DOHH2 (cell line): ENCODE data around the gene RELN.

ENCODE experiments used
- H3F3A ChIP-seq: fragments of 200-600 bp; sonication (generic), shearing (Covaris generic); 2 replicates; pipeline ENCODE4 v1.6.0; 2016; ENCODE audit warnings: antibody characterized with exemption, mild to moderate bottlenecking; ENCODE audit not compliant: control insufficient read depth, insufficient read depth
- H3K27ac ChIP-seq: fragments of 200-600 bp; sonication (generic); 2 replicates; pipeline ENCODE4 v1.5.1; 2014; ENCODE audit warnings: low read depth, mild to moderate bottlenecking, low read length, moderate library complexity
- H3K27me3 ChIP-seq: fragments of 200-600 bp; sonication (generic); 2 replicates; pipeline ENCODE4 v1.6.1; 2014; ENCODE audit warnings: mild to moderate bottlenecking, low read length, mixed read lengths; ENCODE audit not compliant: control insufficient read depth
- H3K36me3 ChIP-seq: fragments of 200-600 bp; sonication (generic); 2 replicates; pipeline ENCODE4 v1.6.1; 2014; ENCODE audit warnings: mild to moderate bottlenecking, low read length, moderate library complexity, mixed read lengths; ENCODE audit not compliant: control insufficient read depth
- H3K4me1 ChIP-seq: fragments of 200-600 bp; sonication (generic); 2 replicates; pipeline ENCODE4 v1.6.1; 2014; ENCODE audit warnings: mild to moderate bottlenecking, low read length, mixed read lengths; ENCODE audit not compliant: control insufficient read depth
- H3K4me2 ChIP-seq: fragments of 200-600 bp; sonication (generic); 2 replicates; pipeline ENCODE4 v1.6.0; 2014; ENCODE audit warnings: mild to moderate bottlenecking, low read length, moderate library complexity
- H3K4me3 ChIP-seq: fragments of 200-600 bp; sonication (generic); 2 replicates; pipeline ENCODE4 v1.5.1; 2014; ENCODE audit warnings: mild to moderate bottlenecking, low read length, mixed read lengths
- H3K79me2 ChIP-seq: fragments of 200-600 bp; sonication (generic); 2 replicates; pipeline ENCODE4 v1.6.1; 2014; ENCODE audit warnings: mild to moderate bottlenecking, low read length, mixed read lengths; ENCODE audit not compliant: control insufficient read depth
- H3K9me2 ChIP-seq: fragments of 200-600 bp; sonication (generic); replicated peaks from 2 replicates; pipeline ENCODE4 v1.6.1; 2014; ENCODE audit warnings: mild to moderate bottlenecking, low read length, mixed read lengths; ENCODE audit not compliant: control insufficient read depth
- H3K9me3 ChIP-seq: fragments of 200-600 bp; sonication (generic); 2 replicates; pipeline ENCODE4 v1.6.1; 2014; ENCODE audit warnings: antibody characterized with exemption, low read length, mixed read lengths; ENCODE audit not compliant: control insufficient read depth, insufficient read depth
- H4K20me1 ChIP-seq: fragments of 200-600 bp; sonication (generic); 2 replicates; pipeline ENCODE4 v1.6.0; 2014; ENCODE audit warnings: low read depth, mild to moderate bottlenecking, antibody characterized with exemption, low read length, moderate library complexity; ENCODE audit not compliant: control insufficient read depth, insufficient read depth
- EZH2phosphoT487 ChIP-seq: fragments of 200-600 bp; sonication (generic); IDR thresholded peaks from 2 replicates; pipeline ENCODE4 v1.6.1; 2017; ENCODE audit warnings: borderline replicate concordance, mild to moderate bottlenecking, antibody characterized with exemption, low read length, moderate library complexity, mixed read lengths
- TF ChIP-seq, protein P1 (sequence below): fragments of 200-600 bp; sonication (generic); IDR thresholded peaks from one replicate; pipeline ENCODE4 v1.5.1; 2014; ENCODE audit warnings: antibody characterized with exemption, mild to moderate bottlenecking, low read depth, low read length; ENCODE audit not compliant: poor library complexity, severe bottlenecking

RELN gene

DNA sequence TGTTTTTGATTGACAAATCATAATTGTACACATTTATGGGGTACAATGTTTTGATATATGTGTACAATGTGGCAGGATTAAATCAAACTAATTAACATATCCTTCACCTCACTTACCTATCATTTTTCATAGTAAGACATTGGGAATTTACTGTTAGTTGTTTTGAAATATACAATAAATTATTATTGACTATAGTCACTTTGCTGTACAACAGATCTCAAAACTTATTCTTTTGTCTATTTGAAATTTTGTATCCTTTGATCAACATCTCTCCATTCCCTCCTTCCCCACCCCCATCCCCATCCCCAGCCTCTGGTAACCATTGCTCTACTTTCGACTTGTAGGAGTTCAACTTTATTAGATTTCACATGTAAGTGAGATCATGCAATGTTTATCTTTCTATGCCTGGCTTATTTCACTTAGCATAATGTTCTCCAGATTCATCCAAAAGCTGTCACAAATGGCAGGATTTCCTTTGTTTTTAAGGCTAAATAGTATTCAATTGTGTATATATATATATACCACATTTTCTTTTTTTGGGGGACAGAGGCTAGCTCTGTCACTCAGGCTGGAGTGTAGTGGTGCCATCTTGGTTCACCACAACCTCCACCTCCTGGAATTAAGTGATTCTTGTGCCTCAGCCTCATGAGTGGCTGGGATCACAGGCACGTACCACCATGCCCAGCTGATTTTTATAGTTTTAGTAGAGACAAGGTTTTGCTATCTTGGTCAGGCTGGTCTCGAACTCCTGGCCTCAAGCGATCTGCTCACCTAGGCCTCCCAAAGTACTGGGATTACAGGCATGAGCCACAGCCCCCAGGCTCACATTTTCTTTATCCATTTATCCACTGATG is 520.1 kb downstream of the RELN start:
- H3K4me2 ChIP-seq = no peak overlapping the region
- H3K4me3 ChIP-seq = no peak overlapping the region
- no peaks in the 10 kb centered on the region for H3F3A ChIP-seq
- H3K36me3 ChIP-seq = no peaks in the 10 kb centered on the region
- H3K4me1 ChIP-seq = no peaks in the 10 kb centered on the region
- TF ChIP-seq, protein P1, sequence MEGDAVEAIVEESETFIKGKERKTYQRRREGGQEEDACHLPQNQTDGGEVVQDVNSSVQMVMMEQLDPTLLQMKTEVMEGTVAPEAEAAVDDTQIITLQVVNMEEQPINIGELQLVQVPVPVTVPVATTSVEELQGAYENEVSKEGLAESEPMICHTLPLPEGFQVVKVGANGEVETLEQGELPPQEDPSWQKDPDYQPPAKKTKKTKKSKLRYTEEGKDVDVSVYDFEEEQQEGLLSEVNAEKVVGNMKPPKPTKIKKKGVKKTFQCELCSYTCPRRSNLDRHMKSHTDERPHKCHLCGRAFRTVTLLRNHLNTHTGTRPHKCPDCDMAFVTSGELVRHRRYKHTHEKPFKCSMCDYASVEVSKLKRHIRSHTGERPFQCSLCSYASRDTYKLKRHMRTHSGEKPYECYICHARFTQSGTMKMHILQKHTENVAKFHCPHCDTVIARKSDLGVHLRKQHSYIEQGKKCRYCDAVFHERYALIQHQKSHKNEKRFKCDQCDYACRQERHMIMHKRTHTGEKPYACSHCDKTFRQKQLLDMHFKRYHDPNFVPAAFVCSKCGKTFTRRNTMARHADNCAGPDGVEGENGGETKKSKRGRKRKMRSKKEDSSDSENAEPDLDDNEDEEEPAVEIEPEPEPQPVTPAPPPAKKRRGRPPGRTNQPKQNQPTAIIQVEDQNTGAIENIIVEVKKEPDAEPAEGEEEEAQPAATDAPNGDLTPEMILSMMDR = no peak
- TF ChIP-seq EZH2phosphoT487 = no peak
- no peak overlapping the region for H3K27ac ChIP-seq
- no peaks in the 10 kb centered on the region for H3K79me2 ChIP-seq
- no peaks in the 10 kb centered on the region for H3K9me2 ChIP-seq
- H3K27me3 ChIP-seq = peaks cover 25% of the 10 kb centered on the region
- H4K20me1 ChIP-seq = no peaks in the 10 kb centered on the region
- no peaks in the 10 kb centered on the region for H3K9me3 ChIP-seq

DNA sequence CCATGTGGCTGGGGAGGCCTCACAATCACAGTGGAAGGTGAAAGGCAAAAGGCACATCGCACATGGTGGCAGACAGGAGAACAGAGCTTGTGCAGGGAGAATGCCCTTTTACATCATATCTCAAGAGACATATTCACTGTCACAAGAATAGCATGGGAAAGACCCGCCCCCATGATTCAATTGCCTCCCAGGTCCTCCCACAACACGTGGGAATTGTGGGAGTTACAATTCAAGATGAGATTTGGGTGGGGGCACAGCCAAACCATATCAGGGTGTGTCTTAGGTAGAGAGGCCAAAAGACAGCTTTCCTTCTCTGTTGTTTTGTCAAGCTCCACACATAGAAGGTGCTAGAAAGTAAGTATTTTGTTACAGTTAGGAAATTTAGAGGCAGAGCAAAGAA is 522.6 kb downstream of the RELN start:
- H3K4me2 ChIP-seq = no peak overlapping the region
- H3K36me3 ChIP-seq = no peaks in the 10 kb centered on the region
- no peak for TF ChIP-seq EZH2phosphoT487
- TF ChIP-seq, protein P1 = no peak
- no peaks in the 10 kb centered on the region for H3K4me1 ChIP-seq
- peaks cover 11% of the 10 kb centered on the region for H3K27me3 ChIP-seq
- H3K79me2 ChIP-seq = no peaks in the 10 kb centered on the region
- no peaks in the 10 kb centered on the region for H4K20me1 ChIP-seq
- no peaks in the 10 kb centered on the region for H3K9me3 ChIP-seq
- H3K9me2 ChIP-seq = no peaks in the 10 kb centered on the region
- H3K27ac ChIP-seq = no peak overlapping the region
- no peak overlapping the region for H3K4me3 ChIP-seq
- no peaks in the 10 kb centered on the region for H3F3A ChIP-seq

DNA sequence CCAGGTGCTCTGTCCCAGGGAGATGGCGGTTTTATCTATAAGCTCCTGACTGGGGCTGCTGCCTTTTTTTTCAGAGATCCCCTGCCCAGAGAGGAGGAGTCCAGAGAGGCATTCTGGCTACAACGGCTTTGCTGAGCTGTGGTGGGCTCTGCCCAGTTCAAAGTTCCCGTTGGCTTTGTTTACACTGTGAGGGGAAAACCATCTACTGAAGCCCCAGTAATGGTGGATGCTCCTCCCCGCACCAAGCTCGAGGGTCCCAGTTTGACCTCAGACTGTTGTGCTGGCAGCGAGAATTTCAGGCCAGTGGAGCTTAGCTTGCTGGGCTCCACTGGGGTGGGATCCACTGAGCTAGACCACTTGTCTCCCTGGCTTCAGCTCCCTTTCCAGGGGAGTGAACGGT is 527.1 kb downstream of the RELN start:
- Histone ChIP-seq H3K4me1 (no peaks in the 10 kb centered on the region), H3K9me3 (no peaks in the 10 kb centered on the region), H3K27me3 (no peaks in the 10 kb centered on the region), H3F3A (no peaks in the 10 kb centered on the region), H3K4me3 (no peak overlapping the region), H3K27ac (no peak overlapping the region), H3K4me2 (no peak overlapping the region), H3K36me3 (no peaks in the 10 kb centered on the region), H3K9me2 (no peaks in the 10 kb centered on the region), H3K79me2 (no peaks in the 10 kb centered on the region), H4K20me1 (no peaks in the 10 kb centered on the region)
- TF ChIP-seq, protein P1 = no peak
- no peak for TF ChIP-seq EZH2phosphoT487
